AG08396 (cell line): Measurements from ENCODE around the gene TRAPPC12.
"Not testable (repeated sequence)": the region's sequence is repeated elsewhere in the genome, so short reads cannot be mapped to it uniquely, and the experiment has no call there.

Experiments used
- DNase-seq: peaks from one replicate; pipeline ENCODE4 v3.0.0; 2012; ENCODE audit warnings: low spot score, mixed read lengths

TRAPPC12 gene

DNA sequence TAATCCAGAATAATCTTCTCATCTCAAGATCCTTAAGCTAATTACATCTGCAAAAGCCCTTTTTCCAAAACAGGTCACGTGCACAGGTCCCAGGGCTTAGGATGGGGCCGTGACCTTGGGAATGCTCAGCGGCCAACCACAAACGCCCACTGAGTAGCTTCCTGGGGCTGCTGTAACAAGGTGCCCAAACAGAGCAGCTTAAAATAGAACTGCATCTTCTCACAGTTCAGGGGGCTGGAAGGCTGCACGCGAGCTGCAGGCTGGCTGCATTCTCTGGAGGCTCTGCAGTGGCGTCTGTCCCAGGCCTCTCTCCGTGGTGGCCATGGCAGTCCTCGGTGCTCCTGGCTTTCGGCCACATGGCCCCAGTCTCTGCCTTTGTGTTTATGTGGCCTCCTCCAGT, 107.9 kb downstream of the TRAPPC12 start:
- no peak for DNase-seq

DNA sequence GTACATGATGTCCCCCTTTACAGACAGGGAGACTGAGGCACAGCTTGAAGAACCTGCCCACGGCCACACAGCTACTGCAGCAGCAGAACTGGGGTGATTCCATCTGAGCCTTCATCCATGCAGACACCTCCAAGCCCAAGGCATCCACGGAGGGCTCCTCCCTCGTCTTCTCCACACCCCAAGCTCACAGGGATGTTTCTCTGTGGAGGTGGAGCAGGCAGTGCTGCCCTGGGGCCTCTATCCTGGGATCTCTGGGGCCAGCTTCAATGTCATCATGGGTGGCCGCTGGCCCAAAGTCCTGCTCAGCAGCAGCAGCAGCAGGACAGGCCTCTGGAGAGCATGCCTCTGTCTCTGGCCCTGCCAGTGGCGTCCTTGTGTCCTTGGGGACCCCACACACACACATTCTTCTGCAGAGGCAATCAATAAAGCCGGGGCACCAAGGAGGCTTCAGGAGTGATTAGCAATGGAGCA, 108.6 kb downstream of the TRAPPC12 start:
- no peak for DNase-seq

DNA sequence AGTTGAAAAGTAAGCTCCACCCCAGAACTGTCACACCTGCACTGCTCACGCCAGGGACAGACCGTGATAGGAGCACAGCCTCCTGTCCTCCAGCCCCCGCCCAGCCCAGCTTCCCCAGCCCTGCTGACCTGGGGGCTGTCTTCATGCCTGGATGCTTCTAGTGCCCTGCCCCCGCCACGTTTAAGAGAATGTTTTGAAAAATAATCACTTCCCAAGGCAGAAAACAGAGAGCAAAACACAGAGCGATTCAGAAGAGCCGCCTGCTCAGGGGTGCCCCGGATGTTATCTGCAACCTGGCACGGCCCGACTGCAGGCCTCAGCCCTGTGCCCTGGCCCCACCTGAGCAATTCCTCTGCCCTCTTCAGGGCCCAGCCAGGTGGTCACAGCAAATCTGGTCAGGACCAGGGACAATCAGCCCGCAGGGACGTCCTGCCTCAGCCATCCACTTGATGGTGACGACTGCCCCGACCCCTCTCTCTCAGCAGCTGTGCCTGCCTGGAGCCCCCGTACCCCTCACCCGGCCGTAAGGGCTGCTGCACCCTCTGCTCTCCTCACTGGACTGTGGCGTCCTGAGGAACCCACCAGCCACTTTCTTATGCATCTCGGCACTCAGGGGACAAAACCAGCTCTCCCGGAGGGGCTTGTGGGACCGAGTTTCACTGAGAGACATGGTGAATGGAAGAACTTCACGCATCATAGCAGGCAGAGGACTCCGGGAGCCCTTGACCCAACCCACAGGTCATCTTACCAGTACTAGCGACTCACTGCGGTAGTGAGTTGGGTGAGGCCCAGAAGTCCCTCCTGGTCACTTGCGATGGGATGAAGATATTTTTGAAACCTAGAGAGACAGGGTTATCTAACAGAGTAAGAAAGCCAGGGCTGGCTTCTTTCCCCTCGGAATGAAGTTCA, 109.6 kb downstream of the TRAPPC12 start:
- DNase-seq, result no peak

DNA sequence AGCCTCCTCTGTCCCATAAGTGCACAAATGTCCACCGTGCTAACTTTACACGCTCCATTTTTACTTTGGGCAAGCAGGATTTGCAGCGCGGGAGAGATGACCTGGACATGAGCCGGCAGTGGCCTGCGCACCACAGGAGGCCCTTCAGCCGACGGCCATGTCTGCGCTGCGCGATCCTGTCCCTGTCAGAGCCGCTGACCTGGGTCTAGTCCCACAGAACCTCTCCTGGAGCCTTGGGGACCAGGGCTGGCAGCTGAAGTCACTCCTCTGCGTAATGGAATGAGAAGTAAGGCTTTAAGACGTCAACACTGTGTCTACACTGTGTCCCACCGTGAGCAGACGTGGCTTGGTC, 110.2 kb downstream of the TRAPPC12 start:
- DNase-seq, result no peak

DNA sequence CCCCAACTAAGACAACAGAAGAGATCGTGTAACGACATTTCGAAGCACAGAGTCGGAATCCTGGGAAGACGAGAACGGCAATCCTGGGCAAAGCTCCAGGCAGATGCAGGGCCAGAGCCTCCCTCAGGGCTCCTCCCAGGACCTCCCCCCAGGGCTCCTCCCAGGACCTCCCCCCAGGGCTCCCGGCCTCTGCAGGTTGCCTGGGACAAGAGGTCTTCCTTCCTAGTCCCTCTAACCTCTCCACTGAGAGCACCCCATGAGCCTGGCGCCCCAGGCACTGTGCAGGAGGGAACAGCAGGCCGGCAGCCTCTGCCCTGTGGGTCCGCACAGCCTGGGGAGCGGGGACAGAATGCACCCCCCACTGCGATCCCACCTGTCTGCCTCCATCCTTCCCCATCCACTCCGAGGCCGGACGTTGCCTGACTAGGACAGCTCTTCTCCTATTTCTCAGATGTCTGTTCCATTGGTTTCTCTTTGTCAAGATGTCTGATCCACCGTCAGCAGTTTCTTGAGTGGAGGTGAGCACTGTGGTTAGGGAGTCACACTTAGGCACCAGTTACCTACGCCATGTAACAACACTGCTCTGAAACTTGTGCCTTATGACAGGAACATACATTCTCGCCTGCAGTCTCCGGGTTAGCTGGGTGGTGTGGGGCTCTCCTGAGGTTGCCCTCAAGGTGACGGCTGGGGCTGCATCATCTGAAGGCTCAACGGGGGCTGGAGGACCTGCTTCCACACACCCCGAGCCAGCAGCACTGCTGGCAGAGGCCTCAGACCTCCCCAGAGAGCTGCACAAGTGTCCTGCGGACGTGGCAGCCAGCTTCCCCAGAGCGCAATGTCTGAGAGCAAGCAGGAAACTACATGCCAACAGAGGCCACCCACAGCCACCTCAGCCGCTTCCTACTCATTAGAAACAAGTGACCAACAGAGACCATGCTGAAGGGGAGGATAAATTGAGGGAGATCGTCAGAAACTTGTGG, 111.0 kb downstream of the TRAPPC12 start:
- DNase-seq, result no peak

DNA sequence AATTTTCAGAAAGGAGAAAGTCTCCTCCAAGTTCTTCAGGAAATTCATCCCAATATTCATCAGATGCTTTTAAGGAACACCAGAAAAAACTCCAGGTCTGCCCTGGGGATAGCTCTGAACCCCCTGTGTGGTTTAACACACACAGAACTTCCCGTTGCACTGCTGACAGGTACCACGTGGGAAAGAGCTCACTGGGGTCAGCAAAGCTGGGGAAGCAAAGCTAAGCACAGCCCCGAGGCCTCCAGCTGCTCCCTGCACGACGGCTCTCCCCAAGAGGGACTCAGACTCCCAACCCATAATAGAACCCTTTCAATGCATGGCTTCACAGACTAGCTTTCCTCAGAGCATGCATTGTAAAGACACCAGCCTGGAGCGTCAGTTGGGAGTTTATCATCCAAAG, 111.8 kb downstream of the TRAPPC12 start:
- DNase-seq, result no peak

DNA sequence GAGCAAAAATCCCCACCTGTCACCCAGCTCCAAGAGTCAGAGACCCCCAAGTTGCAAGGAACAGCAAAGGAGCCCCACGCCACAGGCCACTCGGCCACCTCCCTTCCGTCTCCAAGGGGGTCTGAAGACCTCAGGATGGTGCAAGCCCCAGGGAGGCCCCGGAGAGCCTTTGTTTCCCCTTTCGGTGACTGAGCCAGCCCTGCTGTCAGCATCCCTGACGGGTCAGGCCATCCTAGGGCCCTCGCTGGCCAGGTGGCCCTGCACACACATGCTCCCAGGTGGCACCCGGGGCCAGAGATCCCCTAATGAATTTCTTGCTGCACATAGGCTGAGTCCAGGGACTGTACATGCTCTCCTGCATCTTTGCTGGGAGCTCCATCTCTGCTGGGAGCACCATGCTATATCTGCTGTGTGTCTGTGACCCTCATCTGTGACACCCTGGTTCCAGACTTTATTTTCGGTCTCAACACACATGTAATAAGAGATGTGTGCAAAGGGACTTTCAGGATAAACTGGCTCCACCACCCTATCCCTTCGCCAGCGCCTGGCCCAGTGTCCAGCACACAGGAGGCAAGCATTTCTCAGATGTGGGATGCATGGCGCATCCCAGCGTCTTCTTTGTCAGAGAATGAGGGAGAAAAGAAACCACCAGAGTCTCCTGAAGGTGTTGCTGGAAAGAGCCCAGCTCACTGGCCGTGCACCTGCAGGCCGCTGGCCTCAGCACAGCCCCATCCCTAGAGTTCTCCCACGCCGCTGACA, 112.4 kb downstream of the TRAPPC12 start:
- no peak for DNase-seq

DNA sequence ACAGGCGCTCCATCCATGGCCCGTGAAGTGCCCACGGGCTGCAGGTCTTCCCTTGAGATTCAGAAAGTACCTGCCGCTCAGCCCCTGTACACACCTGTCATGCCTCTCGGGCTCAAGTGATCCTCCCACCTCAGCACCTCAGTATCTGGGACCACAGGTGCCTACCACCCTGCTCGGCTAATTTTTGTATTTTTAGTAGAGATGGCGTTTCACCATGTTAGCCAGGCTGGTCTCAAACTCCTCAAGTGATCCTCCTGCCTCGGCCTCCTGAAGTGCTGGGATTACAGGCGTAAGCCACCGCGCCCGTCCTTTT, 112.9 kb downstream of the TRAPPC12 start:
- not testable (repeated sequence) for DNase-seq

DNA sequence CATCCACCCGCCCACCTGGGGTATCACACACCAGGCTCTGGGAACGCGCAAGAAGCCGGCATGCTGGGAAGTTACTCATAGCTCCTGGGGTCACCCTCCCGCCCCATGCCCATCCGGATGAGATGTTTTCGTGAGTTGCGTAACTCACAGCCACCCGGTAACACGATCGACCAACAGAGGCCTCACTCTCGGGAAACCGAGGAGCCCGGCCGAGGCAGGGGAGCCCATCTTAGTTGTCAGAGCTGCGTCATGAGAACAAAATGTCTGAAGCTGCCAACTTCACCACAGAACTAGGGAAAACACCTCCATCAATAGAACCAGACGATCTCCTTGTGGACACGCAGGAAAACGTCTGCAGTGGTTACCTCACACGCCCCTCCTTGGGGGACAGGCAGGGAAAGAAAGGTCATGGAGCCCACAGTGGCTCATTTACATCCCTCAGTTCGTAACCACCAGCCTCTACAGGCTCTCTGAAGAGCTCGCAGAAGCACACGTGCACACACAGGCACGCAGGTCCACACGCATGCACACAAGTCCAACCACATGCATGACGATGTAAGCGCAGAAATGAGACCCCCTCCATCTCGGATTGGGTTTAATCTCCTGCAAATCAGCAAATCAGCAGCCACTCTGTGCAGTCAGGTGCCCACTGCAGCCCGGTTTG, 113.6 kb downstream of the TRAPPC12 start:
- DNase-seq, result peak; percentile 80

DNA sequence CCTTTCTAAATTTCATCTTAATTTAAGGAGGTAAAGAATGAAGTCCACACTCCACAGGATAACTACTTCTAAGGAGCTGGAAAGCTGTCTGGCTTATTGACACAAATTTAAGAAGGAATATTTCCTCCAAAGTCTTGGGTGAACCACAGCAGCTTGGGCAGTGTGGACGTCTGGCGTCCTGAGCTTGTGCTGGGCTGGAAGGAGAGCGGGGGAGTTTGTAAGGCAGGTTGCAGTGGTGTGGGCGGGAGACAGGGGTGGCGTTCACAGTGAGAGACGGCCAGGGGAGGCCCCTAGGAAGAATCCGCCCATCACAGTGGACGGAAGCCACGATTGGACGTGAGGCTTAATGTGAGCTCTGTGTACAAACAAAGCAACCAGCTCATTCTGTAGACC, 114.1 kb downstream of the TRAPPC12 start:
- peak; percentile 79 for DNase-seq

DNA sequence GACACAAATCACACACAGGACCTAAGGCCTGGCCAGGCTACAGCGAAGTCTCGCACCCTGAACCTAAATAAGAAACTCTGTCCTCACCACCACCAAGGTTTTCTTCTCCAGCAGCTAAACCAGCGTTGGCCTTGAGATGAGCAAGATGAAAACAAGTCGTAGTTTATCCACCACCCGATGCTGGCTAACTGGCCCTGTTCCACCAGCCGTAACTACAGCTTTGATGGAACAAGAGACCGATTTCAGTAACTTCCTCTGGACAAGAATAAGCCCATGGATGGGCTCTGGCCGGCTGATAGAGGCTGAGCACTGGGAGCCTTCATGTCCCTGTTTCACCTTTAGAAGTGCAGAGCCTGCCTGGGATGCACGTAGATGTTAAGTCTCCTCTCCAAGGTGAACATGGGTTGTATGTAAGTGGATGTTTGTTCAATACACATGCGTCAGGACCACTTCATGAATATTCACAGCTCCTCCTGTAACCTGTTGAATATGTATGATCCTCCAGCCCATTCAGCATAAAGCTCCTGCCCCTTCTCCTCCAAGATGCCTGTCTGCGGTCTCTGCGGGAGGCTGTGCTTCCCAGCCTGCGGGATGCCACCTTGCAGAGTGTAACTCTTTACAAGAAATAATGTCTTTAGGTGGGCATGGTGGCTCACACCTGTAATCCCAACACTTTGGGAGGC, 115.6 kb downstream of the TRAPPC12 start:
- no peak for DNase-seq

DNA sequence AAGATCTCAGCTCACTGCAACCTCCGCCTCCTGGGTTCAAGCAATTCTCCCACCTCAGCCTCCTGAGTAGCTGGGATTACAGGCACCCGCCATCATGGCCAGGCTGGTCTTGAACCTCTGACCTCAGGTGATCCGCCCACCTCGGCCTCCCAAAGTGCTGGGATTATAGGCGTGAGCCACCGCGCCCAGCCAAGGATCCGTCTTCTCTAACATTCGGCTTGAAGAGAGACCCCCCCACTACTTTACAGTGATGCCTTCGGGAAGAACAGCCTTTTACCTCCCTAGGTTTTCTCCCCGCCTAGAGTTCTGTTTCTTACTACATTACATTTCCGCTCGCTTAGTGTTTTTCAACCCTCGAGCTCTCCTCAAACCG, 117.2 kb downstream of the TRAPPC12 start:
- not testable (repeated sequence) for DNase-seq

DNA sequence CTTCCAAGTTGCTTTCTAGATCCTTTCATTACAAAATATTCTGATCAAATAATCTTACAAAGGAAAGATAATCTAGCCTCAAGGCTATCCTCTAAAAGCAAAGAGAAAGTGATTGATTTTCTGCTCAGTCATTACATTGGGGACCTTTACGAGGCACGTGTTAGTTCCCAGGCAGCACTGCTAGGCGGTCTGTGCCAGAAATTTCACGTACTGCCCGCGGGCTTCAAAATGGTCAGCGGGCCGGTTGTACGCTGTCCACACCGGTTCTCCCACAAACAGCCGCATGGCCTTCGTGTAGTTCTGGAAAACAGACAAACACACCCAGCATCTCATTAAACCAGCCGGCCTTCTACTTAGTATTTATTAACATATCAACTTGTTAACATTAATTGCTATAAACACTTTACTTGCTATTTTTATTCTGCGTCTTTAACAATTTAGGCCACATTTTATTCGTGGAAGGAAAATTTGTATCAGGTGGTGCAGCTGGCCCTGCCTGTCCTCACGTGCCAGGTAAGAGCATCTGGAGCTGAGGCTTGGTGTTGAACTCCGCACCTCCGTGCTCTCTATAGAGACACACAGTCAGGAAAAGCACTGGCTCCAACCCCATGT, 119.4 kb downstream of the TRAPPC12 start:
- no peak for DNase-seq

DNA sequence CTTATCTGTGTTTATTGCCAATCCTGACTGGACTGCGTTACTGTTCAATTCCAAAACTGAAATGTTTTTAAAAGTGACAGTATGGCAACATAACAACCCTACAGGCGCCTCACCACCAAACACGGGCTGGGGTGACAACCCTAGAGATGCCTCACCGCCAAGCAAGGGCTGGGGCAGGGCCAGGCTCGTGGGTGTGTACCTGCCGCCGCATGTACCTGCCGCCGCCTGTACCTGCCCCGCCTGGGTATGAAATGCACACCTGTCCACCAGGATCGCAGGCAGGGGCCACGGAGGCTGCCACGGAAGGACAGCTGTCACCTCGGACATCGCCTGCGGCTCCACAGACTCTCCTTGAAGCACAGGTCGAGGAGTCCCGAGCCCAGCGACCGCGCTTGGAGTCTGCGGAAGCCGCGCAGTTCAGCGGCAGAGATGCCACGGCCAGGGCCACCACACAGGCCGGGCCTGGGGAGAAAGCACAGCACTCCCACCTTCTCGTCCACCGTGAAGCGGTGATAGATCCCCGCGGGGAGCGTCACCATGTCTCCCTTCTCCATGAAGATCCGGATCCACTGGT, 120.9 kb downstream of the TRAPPC12 start:
- DNase-seq, result no peak

DNA sequence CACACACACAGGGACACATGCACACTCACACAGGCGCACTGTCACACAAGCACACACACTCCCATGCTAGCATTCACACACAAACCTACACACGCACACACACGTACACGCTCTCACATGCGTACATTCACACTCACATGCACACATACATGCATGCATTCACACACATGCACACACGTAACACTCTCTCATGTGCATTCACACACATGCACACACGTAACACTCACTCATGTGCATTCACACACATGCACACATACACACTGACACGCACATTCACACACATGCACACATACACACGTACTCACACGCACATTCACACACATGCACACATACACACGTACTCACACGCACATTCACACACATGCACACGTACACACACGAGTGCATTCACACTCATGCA, 123.6 kb downstream of the TRAPPC12 start:
- DNase-seq, result no peak

DNA sequence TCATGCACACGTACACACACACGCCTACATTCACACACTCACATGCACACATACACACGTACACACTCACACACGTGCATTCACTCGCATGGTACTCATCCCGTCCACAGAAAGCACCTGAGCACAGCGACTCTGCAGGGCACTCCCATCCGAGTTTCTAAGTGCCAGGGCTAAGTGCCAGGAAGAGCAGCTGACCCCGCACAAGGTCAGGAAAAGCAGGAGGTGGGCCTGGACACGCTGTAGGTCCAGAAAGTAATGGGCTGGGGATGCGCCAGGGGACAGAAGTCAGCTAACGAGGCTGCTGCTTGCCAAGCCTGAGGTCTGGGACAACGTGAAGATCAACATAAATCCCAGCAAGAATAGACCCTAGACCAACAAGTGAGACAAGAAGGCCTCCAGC, 124.0 kb downstream of the TRAPPC12 start:
- no peak for DNase-seq

DNA sequence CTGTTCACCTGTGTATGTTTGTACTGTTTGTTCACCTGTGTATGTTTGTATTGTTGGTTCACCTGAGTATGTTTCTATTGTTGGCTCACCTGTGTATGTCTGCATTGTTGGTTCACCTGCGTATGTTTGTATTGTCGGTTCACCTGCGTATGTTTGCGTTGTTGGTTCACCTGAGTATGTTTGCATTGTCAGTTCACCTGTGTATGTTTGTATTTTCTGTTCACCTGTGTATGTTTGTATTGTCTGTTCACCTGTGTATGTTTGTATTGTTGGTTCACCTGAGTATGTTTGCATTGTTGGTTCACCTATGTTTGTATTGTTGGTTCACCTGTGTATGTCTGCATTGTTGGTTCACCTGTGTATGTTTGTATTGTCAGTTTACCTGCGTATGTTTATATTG, 125.2 kb downstream of the TRAPPC12 start:
- no peak for DNase-seq

DNA sequence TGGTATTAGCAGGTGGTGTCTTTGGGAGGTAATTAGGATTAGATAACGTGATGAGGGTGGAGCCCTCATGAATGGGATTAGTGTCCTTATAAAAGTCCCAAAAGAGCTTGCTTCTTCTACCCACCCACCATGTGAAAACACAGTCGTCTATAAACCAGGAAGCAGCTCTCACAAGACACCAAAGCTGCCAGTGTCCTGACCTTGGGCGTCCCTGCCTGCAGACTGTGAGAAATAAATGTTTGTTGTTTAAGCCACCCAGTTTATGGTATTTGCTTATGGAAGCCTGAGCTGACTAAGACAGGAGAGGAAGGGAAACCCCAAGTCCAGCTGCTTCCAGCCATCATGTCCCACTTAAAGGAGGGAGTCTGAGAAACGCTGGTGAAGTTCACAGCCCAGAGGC, 126.3 kb downstream of the TRAPPC12 start:
- DNase-seq, result no peak

DNA sequence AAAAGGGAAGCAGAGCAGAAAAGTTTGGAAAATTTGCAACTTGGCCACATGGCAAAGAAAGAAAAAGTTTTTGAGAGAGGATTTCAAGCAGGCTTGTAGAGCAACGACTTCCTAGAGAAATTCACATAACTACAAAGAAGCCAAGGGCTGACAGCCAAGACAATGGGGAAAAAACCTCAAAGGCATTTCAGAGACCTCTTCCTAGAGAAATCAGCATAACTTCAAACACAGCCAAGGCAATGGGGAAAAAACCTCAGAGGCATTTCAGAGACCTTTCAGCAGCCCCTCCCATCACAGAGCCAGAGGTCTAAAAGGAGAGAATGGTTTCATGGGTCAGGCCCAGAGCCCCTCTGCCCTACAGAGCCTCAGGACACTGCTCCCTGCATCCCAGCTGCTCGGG, 132.6 kb downstream of the TRAPPC12 start:
- DNase-seq, result no peak

DNA sequence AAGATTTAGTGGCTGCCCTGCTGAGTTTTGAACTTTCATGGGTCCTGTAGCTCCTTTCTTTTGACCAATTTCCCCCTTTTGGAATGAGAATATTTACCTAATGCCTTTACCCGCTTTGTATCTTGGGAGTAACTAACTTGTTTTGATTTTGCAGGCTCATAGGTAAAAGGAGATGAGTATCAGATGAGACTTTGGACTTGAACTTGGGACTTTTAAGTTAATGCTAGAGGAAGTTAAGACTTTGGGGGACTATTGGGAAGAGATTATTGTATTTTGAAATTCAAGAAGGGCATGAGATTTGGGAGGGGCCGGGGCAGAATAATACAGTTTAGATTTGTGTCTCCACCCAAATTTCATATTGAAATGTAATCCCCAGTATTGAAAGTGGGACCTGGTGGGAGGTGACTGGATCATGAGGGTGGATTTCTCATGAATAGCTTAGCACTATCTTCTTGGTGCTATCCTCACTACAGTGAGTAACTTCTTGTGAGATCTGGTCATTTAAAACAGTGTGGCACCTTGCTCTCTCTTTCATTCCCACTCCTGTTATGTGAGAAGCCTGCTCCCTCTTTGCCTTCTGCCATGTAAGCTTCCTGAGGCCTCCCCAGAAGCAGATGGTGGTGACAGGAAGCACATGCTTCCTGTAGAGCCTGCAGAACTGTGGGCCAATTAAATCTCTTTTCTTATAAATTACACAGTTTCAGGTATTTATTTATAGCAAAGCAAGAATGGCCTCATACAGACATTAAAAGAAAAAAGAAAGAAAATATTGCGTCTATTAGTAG, 133.7 kb downstream of the TRAPPC12 start:
- DNase-seq, result no peak
